ENCODE measurements around the gene ARHGAP33.
A peak's percentile ranks its signal among the peaks of the same experiment; 100 is the strongest.
"Not testable (repeated sequence)": the region's sequence is repeated elsewhere in the genome, so short reads cannot be mapped to it uniquely, and the experiment has no call there.

The ARHGAP33 gene

DNA sequence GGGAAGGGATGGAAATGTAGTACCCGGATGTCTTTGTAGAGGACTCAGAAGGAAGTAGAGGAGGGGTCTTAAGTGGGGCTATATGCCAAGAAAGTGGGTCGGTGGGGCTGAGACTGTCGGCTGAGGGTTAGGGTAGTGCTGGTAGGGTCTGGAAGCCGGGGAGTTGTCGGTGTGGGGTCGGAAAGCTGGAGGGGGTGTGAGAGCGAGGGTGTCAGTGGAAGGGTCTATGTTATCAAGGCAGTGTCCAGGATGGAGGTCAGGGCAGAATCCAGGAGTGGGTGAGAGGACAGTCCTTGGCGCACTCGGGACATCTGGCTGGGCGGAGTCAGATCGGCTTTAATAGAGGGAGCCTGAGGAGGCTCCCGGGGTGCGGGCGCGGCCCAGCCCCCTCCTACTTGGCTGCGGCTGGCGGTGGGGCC, 20.2 kb upstream of the ARHGAP33 start:
- no peak for DNase-seq (ENCODE audit: low spot score)

DNA sequence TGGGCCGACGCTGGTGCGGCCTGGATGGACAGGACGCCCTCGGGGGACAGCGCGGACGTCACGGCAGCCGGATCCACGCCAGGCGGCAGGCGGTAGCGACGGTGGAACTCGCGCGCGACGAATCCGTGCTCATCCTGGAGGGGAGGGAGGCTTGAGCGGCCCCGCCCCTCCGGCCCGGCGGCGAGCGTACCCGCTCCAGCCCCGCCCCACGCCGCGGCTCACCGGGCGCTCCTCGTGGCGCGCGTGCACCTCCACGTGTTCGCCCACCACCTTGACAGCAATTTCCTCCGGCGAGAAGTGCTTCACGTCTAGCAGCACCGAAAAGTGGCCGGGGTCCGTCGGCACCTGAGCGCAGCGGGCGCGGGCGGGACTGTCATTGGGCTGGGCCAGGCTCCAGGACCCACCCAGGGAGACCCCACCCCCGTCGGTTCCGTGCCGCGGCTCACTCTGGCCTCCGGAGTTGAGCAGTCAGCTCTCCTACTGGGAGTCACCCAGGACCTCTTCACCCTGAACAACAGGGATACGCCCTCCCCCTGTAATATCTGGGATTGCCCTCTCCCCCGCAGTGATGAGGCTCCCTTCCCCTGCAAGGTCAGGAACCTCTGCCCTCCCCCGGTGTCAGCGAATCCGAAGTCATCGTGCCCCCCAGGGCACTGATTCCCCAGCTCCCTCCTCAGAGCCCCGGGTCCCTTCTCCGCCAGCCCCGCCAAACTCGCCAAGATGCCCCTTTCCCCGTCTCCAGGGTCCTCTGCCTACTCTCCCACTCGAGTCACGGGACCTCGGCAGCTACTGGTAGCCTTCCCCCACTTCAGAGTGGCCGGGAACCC, 19.6 kb upstream of the ARHGAP33 start:
- DNase-seq (ENCODE audit: low spot score): peak; percentile 20

DNA sequence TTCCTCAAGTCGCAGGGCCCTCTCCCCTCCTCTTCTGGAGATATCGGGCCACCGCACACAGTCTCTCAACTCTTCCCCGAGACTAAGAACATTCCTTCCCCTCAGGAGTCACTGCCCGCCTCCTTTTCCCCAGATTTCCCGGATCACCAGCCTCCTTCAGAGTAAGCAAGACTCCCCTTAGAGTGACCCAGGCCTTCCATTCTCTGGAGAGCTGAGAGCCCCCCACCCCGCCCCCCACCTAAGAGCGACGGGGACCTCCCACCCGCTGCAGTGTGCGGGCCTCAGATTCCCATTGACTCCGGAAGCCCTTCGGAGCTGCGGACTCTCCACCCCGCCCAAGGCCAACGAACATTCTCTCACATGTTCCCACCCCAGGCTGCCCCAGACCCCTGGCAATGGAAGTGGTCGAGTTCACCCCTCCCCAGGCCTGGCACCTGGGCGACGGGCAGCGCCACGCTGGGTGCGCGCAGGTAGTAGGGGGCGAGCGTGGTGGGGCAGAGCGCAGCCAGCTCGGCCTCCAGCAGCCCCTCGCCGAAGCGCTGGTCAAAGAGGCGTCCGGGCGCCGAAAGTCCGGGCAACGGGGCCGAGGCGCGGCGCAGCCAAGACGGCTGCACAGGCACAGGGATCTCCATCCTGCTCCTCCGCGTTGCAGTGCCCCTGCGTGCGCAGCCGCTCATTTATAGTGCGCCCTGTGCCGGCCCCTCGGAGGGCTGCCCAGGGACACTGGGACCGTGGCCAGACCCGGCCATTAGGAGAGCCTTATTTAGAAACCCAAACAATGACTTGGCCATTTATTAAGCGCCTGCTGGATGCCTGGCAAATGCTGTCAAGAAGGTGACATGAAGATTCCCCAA, 18.8 kb upstream of the ARHGAP33 start, which contains the start of gene HSPB6:
Gene HSPB6 (minus strand): TSS at position 653 of the 854 bp plus-strand sequence. CDS start 21 bp downstream, at position 632.
- no peak for DNase-seq (ENCODE audit: low spot score)

DNA sequence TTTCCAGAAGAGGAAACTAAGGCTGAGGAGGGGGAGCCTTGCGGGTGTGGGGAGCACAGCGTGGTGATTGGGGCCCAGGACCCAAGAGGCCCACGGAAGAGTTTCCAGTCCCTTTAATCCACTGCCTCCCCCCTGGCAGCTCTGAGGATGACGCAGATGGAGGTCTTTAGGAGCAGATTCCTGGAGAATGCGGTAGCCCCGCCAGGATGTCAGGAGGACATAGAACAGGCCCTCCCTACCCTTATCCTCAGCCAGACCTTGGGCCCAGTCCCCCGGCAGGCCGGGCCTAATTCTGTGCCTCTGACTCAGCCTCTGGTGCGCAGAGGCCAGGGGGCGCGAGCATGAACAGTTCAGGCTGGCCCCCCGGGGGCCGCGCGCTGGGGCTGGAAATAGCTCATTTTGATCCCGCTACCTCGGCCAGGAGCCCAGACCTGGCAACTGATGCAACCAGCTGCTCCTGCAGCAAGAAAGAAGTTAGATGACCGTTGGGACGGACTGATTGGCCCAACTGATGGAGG, 18.1 kb upstream of the ARHGAP33 start:
- no peak for DNase-seq (ENCODE audit: low spot score)

DNA sequence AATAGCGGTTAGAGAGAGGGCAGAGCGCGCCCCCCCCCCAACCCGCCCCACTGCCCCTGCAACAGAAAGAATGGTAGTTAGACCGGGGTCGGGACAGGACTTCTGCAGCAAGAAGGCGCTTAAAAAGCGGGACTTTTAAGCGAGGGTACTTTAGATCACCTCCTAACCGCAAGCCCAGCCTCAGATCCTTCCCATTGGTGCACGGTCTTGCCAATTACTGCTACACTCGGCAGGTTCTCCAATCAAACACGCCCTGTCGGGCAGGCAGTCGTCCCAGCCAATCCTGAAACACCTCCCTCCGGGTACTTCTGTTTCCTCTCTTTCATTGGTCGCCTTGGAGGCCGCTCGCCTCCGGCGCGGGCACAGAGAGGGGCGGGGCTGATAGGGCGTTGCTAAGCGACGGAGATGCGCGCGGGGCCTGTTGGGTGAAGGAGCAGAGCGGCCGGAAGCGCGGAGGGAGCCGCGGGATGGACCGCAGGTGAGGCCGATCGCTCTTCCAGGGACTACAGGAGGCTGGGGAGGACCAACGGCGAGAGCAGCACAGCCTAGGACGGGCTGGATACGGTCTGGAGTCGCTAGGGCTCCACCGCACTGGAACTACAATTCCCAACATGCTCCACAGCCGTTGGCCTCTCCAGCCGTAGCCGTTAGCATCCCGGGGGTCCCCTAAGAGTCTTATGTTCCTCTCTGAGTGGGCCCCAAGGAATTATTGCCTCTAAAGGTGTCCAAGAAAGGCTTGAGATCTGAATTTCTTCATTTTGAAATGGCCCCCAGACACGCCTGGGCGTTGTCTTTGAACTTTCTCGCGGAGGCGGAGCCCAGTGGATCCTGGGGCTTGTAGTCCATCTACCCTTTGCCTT, 17.4 kb upstream of the ARHGAP33 start, which contains the start of gene PROSER3:
Gene PROSER3 (plus strand): TSS at position 428 of the 860 bp plus-strand sequence. CDS start 40 bp downstream, at position 468.
- peak; percentile 100 for DNase-seq (ENCODE audit: low spot score)

DNA sequence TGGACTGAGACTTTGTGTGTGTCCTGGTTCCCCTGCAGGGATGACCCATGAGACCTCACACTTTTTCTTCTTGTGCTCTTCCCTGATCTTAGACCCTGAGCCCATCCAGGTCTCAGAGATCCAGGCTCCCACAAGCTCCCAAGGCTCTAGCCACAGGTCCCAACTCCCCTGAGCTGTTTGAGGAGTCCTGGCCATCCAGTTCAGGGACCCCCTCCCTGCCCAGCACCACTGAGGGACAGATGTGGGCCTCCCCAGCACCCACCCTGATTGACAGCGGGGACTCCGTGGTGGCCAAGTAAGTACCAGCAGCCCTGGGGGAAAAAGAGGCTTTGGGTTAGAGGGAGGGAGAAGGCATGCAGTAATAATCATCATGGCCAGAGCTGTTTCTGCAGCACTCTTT, 15.7 kb upstream of the ARHGAP33 start:
- no peak for DNase-seq (ENCODE audit: low spot score)

DNA sequence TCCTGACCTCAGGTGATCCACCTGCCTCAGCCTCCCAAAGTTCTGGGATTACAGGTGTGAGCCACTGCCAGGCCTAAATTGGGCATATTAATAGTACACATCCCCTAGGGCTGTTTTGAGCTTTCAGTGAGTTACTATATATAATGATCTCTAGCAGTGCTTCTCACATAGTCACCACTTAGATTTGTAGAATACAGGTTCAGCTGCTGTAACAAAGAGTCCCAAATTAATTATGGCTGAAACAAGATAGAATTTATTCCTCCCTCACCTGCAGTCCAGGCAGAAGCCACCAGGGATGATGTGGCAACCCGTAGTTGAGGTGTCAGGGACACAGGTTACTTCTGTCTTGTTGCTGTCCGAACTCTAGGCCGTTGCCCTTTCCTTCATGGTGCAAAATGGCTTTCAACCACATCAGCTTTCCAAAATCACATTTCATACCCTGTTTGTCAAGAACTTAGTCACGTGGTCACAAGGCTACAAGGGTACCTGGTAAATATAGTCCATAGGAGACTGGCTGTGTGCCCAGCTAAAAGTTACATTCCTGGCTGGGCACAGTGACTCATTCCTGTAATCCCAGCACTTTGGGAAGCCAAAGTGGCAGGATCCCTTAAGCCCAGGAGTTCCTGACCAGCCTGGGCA, 14.5 kb upstream of the ARHGAP33 start:
- DNase-seq (ENCODE audit: low spot score): no peak

DNA sequence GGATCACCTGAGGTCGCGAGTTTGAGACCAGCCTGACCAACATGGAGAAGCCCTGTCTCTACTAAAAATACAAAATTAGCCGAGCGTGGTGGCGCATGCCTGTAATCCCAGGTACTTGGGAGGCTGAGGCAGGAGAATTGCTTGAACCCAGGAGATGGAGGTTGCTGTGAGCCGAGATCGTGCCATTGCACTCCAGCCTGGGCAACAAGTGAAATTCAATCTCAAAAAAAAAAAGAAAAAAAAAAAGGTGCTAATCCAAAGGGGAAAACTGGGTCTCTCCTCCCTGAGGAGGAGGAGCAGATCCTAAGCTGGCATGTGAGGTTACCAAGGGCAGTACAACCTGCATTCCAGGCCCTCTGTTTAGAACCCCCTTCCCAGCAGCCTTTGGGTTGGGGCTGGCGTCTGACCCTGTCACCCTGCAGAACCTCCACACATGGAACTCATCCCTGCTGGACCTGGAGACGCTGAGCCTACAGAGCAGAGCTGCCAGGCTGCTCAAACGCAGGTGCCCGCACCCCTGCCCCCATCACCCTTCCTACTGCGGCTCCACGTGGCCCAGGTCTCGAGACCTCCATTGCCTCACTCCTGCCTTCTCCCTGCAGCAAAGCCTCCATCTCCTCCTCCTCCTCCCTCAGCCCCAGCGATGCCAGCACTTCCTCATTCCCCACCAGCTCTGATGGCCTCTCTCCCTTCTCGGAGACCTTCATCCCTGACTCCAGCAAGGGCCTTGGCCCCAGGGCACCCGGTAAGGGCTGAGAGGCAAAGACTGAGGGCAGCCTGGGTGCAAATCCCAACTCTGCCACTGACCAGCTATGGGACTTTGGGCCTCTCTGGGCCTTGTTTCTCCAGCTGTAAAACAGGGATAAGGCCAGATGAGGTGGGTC, 10.7 kb upstream of the ARHGAP33 start:
- DNase-seq (ENCODE audit: low spot score): no peak

DNA sequence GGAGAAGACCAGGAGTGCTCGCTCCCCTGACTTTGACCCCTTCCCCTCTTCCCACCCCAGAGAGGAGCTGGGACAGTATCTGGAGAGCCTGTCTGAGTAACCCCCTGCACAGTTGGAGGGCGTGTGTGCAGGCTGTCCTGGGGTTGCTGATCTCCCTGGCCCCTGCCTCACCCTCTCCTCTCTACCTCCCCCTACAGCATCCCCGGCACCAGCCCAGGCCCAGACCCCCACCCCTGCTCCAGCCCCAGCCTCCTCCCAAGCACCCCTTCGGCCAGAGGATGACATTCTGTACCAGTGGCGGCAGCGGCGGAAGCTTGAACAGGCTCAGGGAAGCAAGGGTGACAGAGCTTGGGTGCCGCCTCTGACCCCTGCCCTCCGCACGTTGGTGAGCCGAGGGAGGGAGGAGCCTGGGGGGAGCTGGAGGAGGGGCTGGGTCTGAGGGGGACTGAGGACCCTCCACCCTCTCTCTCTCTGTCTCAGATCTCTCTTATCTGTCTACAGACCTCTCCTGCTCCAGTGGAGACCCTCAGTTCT, 8.7 kb upstream of the ARHGAP33 start:
- no peak for DNase-seq (ENCODE audit: low spot score)

DNA sequence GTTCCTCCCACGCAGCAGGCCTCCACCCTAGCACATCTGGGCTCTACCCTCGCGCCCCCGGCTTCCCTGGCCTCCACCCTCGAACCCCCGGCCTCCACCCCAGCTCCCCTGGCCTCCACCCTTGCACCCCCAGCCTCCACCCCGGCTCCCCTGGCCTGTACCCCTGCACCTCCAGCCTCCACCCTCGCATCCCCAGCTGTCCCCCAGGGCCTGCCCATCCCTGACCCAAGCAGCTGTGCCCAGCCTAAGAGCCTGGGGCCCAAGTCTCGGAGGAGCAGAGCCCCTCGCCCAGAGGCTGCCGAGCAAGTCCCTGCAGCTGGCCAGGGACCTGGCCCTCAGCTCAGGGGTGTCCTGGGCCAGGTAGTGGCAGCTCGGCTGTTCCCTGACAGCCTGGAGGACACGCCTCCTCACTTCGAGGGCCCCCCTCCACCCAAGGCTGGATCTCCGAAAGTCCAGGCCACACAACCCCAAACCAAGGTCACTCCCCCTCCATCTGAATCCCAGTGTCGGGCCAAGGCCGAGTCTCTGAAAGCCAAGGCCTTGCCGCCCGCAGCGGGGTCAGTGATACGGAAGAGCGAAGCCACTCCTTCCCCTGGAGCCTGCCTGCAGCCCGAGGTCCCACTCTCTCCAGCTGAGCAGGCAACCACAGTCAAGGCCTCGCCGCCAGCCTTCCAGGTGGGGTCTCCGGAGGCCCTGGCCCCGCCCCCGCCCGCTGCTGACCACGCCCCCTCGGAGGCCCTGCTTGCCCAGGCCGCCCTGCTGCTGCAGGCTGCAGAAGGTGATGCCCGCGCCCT, 7.9 kb upstream of the ARHGAP33 start:
- no peak for DNase-seq (ENCODE audit: low spot score)

DNA sequence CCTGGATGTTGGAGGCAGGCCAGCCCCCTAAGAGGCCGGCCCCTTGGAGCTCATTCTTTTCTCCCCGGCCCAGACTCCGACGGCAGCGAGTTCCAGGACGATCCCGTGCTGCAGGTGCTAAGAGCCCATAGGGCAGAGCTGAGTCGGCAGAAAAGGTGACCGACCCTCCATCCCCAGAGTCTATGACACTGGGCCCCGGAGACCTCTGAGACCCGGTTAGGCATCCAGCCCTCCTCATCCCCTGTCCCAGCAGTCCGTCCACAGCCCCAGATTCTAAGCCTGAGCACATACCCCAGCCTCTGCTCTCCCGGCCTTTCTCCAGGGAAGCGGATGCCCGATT, 7.3 kb upstream of the ARHGAP33 start:
- DNase-seq (ENCODE audit: low spot score): no peak

DNA sequence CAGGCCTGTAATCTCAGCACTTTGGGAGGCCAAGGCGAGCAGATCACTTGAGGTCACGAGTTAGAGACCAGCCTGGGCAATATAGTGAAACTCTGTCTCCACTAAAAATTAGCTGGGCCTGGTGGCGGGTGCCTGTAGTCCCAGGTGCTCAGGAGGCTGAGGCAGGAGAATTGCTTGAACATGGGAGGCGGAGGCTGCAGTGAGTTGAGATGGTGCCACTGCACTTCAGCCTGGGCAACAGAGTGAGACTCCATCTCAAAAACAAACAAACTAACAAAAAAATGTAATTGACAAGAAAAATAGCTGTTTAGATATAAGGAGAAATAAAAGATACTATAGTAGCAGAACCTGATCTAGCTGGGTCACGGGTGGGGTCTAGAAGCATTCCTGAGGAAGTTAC, 3.0 kb upstream of the ARHGAP33 start:
- not testable (repeated sequence) for DNase-seq (ENCODE audit: low spot score)

DNA sequence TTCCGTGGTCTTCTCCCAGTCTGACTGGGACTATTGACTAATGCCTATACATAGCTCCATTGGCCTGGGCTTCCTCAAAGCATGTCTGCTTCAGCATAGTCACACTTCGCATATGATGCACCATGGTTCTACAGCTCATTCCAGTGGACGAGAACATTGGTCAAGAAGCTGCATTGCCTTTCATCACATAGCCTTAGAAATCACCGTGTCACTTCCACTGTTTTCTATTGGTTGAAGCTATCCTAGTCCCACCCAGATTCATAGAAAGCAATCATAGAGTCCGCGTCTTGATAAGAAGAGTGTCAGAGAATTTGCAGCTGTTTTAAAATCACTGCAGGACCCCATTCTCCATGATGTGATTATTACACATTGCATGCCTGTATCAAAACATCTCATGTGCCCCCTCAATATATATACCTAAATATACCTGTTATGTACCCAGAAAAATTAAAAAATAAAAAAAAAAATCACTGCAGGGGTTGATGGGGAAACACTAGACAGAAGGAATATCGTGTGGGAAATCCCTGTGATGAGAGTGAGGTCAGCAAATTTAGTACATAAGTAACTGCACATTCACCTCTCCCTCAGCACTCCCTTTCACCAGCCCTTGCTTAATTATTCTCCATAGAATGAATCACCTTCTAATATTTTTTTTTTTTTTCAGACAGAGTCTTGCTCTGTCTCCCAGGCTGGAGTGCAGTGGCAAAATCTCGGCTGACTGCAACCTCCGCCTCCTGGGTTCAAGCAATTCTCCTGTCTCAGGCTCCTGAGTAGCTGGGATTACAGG, 2.2 kb upstream of the ARHGAP33 start:
- no peak for DNase-seq (ENCODE audit: low spot score)

DNA sequence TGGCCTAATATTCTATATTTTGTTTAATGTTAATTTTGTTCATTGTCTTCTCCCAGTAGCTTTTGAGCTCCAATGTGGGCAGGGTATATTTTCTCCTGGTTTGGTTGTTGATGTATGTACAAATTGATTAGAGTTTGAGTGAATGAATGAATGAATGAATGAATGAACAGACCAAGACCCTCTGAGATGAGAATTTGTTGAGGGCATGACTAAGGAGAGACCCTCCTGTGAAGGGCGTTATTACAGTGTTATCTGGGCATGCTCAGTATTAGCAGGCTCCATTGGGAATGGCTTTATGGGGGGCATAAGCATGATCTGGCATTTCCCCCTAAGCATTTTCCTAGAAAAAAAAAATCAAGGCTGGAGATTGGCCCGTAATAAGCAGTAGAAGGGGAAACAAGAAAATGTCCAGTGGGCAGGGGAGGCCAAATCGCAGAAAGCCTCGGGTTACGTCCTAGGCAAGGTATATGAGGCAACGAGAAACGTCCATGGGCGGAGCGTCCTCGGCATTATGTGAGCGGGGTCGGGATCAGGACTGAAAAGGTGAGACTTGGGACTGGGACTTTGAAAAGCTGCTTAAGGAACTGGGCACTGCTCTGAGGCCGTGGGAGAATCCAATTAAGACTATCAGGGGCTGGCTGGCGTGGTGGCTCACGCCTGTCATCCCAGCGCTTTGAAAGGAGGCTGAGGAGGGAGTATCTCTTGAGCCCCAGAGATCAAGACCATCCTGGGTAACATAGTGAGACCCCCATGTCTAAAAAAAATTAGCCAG, 904 bp upstream of the ARHGAP33 start:
- DNase-seq (ENCODE audit: low spot score): no peak

DNA sequence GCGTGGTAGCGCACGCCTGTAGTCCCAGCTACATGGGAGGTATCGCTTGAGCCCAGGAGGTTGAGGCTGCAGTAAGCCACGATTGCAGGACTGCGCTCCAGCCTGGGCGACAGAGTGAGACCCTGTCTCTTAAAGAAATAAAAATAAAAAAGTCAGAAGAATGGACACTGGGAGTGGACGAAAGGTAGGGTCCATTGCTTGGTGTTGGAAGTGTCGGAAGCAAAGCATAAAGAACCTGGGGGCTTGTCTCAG, 392 bp upstream of the ARHGAP33 start:
- DNase-seq (ENCODE audit: low spot score): no peak

DNA sequence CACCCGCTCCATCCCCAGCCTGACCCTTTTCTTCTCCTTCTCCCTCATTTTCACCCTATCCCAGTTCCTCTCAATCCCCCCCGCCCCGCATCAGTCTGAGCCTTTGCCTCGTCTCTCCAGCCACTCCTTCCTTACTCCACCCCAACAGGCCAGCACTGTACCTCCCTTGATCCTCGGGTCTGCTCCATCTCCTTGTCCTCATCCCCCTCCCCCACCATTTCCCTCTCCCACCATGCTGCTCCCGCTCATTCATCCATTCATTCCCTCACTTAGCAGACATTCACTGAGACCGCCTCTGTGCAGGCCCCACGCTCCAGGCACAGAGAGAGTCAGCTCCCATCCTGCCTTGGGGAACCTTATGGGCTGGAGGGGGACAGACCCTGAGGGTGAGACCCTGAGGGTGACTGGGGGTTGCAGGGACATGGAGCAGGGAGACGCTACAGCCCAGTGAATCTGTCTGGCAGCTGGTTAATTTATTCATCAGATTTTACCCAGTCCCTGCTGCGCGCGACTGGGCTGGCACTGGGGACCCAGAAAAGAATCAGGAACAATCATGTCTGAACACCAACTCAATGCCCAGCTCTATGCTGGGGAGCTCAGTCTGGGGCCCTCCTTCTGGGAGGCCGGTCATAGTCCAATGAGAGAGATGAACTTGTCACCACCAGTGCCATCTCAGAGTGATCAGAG, 881 bp downstream of the ARHGAP33 start:
- DNase-seq (ENCODE audit: low spot score): no peak

DNA sequence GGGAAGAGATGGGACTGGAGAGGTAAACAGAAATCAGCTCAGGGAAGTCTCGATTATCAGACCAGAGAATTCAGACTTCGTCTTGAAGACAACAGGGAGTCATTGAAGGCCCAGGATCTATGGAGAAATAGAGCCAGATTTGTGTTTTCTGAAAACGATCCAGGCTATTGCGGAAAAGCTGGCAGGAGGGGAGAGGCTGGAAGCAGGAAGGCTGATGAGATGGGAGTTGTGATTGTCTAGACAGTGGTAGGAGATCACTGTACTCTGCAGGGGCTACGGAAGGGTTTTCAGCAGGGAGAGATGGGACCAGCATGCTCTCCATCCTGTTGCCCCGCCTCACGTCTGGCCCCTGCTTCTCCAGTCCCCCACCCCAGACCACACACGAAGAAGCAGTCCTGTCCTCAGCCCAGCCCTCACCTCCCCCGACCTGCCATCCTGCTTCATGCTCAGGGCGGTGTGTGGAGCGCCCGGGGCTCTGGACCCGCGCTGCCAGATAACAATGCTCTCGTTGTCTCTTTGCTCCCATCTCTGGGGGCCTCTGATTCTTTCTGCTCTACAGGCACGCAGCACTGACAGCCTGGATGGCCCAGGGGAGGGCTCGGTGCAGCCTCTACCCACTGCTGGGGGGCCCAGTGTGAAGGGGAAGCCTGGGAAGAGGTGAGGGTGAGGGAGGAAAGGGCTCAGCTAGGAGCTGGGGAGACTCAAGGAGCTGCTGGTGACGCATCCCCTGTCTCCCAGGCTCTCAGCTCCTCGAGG, 1.9 kb downstream of the ARHGAP33 start:
- no peak for DNase-seq (ENCODE audit: low spot score)

Measured in activated CD4-positive, alpha-beta T cell treated with anti-CD3 and anti-CD28 coated beads, Interleukin-2, Interleukin-4, amounts not matched to agents 100 ng/mL and 50 ng/mL, durations not matched to agents 16 hours and 8 hours (primary cell).